ENCODE measurements around the gene CD44.

DNA sequence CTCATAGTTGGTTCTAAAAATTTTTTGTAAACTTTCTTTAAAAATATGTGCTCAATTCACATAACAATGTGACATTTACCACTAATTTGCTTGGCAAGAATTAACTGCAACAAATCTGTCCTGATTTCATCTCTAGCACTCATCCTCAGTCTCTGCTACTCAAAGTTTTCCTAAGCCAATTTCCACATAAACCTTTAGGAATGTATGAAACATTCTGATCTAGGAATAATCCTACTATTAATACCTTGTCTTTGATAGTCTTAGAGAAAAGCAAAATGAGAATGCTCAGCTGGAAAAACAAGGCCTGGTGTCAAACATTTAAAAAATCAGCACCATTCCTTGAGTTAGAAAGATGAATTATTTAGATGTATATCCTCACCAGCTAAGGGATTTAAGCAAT, 114.3 kb downstream of the CD44 start:
- no peak for TF ChIP-seq POLR2A (IDR thresholded peaks at IDR 0.05)
- TF ChIP-seq, protein P1, sequence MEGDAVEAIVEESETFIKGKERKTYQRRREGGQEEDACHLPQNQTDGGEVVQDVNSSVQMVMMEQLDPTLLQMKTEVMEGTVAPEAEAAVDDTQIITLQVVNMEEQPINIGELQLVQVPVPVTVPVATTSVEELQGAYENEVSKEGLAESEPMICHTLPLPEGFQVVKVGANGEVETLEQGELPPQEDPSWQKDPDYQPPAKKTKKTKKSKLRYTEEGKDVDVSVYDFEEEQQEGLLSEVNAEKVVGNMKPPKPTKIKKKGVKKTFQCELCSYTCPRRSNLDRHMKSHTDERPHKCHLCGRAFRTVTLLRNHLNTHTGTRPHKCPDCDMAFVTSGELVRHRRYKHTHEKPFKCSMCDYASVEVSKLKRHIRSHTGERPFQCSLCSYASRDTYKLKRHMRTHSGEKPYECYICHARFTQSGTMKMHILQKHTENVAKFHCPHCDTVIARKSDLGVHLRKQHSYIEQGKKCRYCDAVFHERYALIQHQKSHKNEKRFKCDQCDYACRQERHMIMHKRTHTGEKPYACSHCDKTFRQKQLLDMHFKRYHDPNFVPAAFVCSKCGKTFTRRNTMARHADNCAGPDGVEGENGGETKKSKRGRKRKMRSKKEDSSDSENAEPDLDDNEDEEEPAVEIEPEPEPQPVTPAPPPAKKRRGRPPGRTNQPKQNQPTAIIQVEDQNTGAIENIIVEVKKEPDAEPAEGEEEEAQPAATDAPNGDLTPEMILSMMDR (IDR thresholded peaks at IDR 0.05): no peak
- no peak for TF ChIP-seq EP300 (IDR thresholded peaks at IDR 0.05)

All from gastroesophageal sphincter (tissue), 3 donors.